Measurements from ENCODE around the gene KEAP1.

- TF ChIP-seq CTCF (IDR thresholded peaks at IDR 0.05; ENCODE audit: insufficient read depth, low read length, poor library complexity, severe bottlenecking) (no peak), EZH2phosphoT487 (conservative IDR thresholded peaks at IDR 0.05; ENCODE audit: low read length) (no peak)
Measured at GRCh38 chr19:10508707-10509106, 5.6 kb upstream of the KEAP1 start.
